ENCODE measurements around the gene EHMT1.
"Not testable (repeated sequence)": the region's sequence is repeated elsewhere in the genome, so short reads cannot be mapped to it uniquely, and the experiment has no call there.

DNA sequence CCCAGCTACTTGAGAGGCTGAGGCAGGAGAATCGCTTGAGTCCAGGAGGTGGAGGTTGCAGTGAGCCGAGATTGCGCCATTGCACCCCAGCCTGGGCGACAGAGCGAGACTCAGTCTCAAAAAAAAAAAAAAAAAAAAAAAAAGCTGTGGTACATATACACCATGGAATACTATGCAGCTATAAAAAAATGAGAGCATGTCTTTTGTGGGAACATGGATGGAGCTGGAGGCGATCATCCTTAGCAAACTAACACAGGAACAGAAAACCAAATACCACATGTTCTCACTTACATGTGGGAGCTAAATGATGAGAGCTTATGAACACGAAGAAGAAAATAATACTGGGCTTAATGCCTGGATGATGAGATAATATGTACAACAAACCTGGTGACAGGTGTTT lies 22.2 kb upstream of the EHMT1 start:
- TF ChIP-seq CTCF (IDR thresholded peaks at IDR 0.05 in 4 of 5, conservative IDR thresholded peaks at IDR 0.05 in 1 of 5); POLR2A (IDR thresholded peaks at IDR 0.05): not testable (repeated sequence)
